WTC11 (cell line): ENCODE results near the gene COG5. TPM values are rescaled to one million over a fixed set of nuclear protein-coding genes. Genes with fewer than 3 reads are reported as not detected.

ENCODE experiments used
- ATAC-seq: fragments of 200-7000 bp; cut with Tn5 transposase; 2 replicates; pipeline ENCODE4 v1.10.0; 2021; ENCODE audit warnings: mild to moderate bottlenecking, moderate library complexity
- CTCF ChIA-PET: fragments of 300-600 bp; sonication (Branson Sonifier 250); formaldehyde crosslinking; loops from one replicate; lab custom pipeline; 2021; ENCODE audit warnings: antibody characterized with exemption; lab: Charles Lee
- POLR2A ChIA-PET: fragments of 350-600 bp; sonication (Branson Sonifier 250); formaldehyde crosslinking; loops from one replicate; lab custom pipeline; 2021; ENCODE audit warnings: antibody characterized with exemption; lab: Charles Lee
- DNase-seq: peaks from one replicate; pipeline ENCODE4 v3.0.0; 2021; ENCODE audit warnings: low spot score
- H3K27ac Mint-ChIP-seq: 2 replicates; pipeline ENCODE4 v1.8.0; 2021; ENCODE audit warnings: mixed read lengths
- H3K27me3 Mint-ChIP-seq: 2 replicates; pipeline ENCODE4 v1.8.0; 2021; ENCODE audit warnings: low read depth, mild to moderate bottlenecking, moderate library complexity, mixed read lengths
- H3K36me3 Mint-ChIP-seq: 2 replicates; pipeline ENCODE4 v1.8.0; 2021; ENCODE audit warnings: mixed read lengths
- H3K4me1 Mint-ChIP-seq: 2 replicates; pipeline ENCODE4 v1.8.0; 2022; ENCODE audit warnings: mixed read lengths
- H3K4me3 Mint-ChIP-seq: 2 replicates; pipeline ENCODE4 v1.8.0; 2021; ENCODE audit warnings: mild to moderate bottlenecking, moderate library complexity, mixed read lengths
- H3K9me3 Mint-ChIP-seq: 2 replicates; pipeline ENCODE4 v1.8.0; 2021; ENCODE audit warnings: mixed read lengths
- AFF4 ChIP-seq: sonication (generic); formaldehyde crosslinking; IDR thresholded peaks from 2 replicates; pipeline ENCODE4 v1.8.1; 2023; ENCODE audit warnings: mild to moderate bottlenecking, missing genetic modification reagents, borderline replicate concordance
- AR ChIP-seq: fragments of 250-450 bp; sonication (Bioruptor Pico); IDR thresholded peaks from 2 replicates; pipeline ENCODE4 v1.9.0; 2021; ENCODE audit warnings: mild to moderate bottlenecking
- CBFB ChIP-seq: sonication (generic); formaldehyde crosslinking; IDR thresholded peaks from 2 replicates; pipeline ENCODE4 v1.8.1; 2022; ENCODE audit warnings: mild to moderate bottlenecking, low read depth, missing genetic modification reagents
- E2F1 ChIP-seq: sonication (generic); formaldehyde crosslinking; IDR thresholded peaks from 2 replicates; pipeline ENCODE4 v1.8.0; 2022; ENCODE audit warnings: mild to moderate bottlenecking, missing genetic modification reagents
- EMX1 ChIP-seq: fragments of 250-450 bp; sonication (Bioruptor Pico); IDR thresholded peaks from 2 replicates; pipeline ENCODE4 v1.8.0; 2021; ENCODE audit warnings: mild to moderate bottlenecking
- FOXJ3 ChIP-seq: sonication (generic); formaldehyde crosslinking; IDR thresholded peaks from 2 replicates; pipeline ENCODE4 v1.9.0; 2021; ENCODE audit warnings: missing genetic modification reagents, mild to moderate bottlenecking, borderline replicate concordance
- FOXP4 ChIP-seq: sonication (generic); formaldehyde crosslinking; IDR thresholded peaks from 2 replicates; pipeline ENCODE4 v1.8.0; 2022; ENCODE audit warnings: mild to moderate bottlenecking, missing genetic modification reagents
- GTF2I ChIP-seq: fragments of 250-450 bp; sonication (Bioruptor Pico); conservative IDR thresholded peaks from 2 replicates; pipeline ENCODE4 v1.4.0; 2021; ENCODE audit warnings: mild to moderate bottlenecking
- IRF1 ChIP-seq: sonication (generic); formaldehyde crosslinking; IDR thresholded peaks from 2 replicates; pipeline ENCODE4 v1.8.0; 2023; ENCODE audit warnings: missing genetic modification reagents
- IRF2 ChIP-seq: sonication (generic); formaldehyde crosslinking; IDR thresholded peaks from 2 replicates; pipeline ENCODE4 v1.8.0; 2022; ENCODE audit warnings: low read depth, missing genetic modification reagents, borderline replicate concordance
- MXD4 ChIP-seq: fragments of 250-450 bp; sonication (Bioruptor Pico); IDR thresholded peaks from 2 replicates; pipeline ENCODE4 v1.8.0; 2021; ENCODE audit warnings: mild to moderate bottlenecking, moderate library complexity, borderline replicate concordance
- PREB ChIP-seq: sonication (generic); formaldehyde crosslinking; IDR thresholded peaks from 2 replicates; pipeline ENCODE4 v1.8.1; 2022; ENCODE audit warnings: mild to moderate bottlenecking, missing genetic modification reagents, moderate library complexity, borderline replicate concordance
- ZNF138 ChIP-seq: sonication (generic); formaldehyde crosslinking; conservative IDR thresholded peaks from 2 replicates; pipeline ENCODE4 v1.8.1; 2022; ENCODE audit warnings: mild to moderate bottlenecking, moderate library complexity, missing genetic modification reagents
- ZNF317 ChIP-seq: sonication (generic); formaldehyde crosslinking; IDR thresholded peaks from 2 replicates; pipeline ENCODE4 v1.8.1; 2023; ENCODE audit warnings: low read depth, mild to moderate bottlenecking, moderate library complexity, missing genetic modification reagents, borderline replicate concordance
- total RNA-seq: library from RNA; stranded (reverse); gene quantifications from 3 replicates; pipeline ENCODE4 v1.2.3, GENCODE V29; 2021
- TF ChIP-seq, protein P1 (sequence below): fragments of 250-450 bp; sonication (Bioruptor Pico); IDR thresholded peaks from 2 replicates; pipeline ENCODE4 v1.9.0; 2021; ENCODE audit warnings: mild to moderate bottlenecking

The COG5 gene
- total RNA-seq, 1 experiment from 2014 or later = 23.8 TPM

- TF ChIP-seq CBFB (CRISPR knock-in tag) (no peak), AR (CRISPR knock-in tag) (no peak), IRF1 (CRISPR knock-in tag) (no peak), ZNF317 (CRISPR knock-in tag) (no peak), FOXP4 (CRISPR knock-in tag) (no peak), ZNF138 (CRISPR knock-in tag) (no peak)
- POLR2A ChIA-PET = no interaction called here
- DNase-seq (no peak), ATAC-seq (no peak)
- H3K9me3 Mint-ChIP-seq = peaks cover 3% of the 10 kb centered on the region; the same call in 1 of the 2 replicates
- no peaks in the 10 kb centered on the region for H3K27me3 Mint-ChIP-seq
- no peak overlapping the region for H3K27ac Mint-ChIP-seq
- H3K4me3 Mint-ChIP-seq = no peak overlapping the region
- peaks cover 3% of the 10 kb centered on the region; the same call in 1 of the 2 replicates for H3K36me3 Mint-ChIP-seq
- CTCF ChIA-PET = no interaction called here
- H3K4me1 Mint-ChIP-seq = no peaks in the 10 kb centered on the region
Measured at GRCh38 chr7:107354640-107355039, 209.1 kb downstream of the COG5 start.

GRCh38 chr7:107353701-107354100, 210.0 kb downstream of the COG5 start:
- no peak overlapping the region for H3K27ac Mint-ChIP-seq
- no peaks in the 10 kb centered on the region for H3K36me3 Mint-ChIP-seq
- H3K4me3 Mint-ChIP-seq = no peak overlapping the region
- no peak for DNase-seq
- no peak for ATAC-seq
- H3K9me3 Mint-ChIP-seq = 0 out of 2 replicates have a peak, but pooled peaks cover 3% of the 10 kb centered on the region
- CTCF ChIA-PET = no interaction called here
- TF ChIP-seq E2F1 (CRISPR knock-in tag) = no peak
- no peak for TF ChIP-seq PREB
- no peak for TF ChIP-seq FOXJ3 (CRISPR knock-in tag)
- no peak for TF ChIP-seq GTF2I
- no peak for TF ChIP-seq MXD4 (CRISPR knock-in tag)
- TF ChIP-seq IRF2 = no peak
- TF ChIP-seq, protein P1, sequence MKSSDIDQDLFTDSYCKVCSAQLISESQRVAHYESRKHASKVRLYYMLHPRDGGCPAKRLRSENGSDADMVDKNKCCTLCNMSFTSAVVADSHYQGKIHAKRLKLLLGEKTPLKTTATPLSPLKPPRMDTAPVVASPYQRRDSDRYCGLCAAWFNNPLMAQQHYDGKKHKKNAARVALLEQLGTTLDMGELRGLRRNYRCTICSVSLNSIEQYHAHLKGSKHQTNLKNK (CRISPR knock-in tag) = no peak
- TF ChIP-seq EMX1 (CRISPR knock-in tag) = no peak
- TF ChIP-seq AR (CRISPR knock-in tag) = no peak
- TF ChIP-seq AFF4 (CRISPR knock-in tag) = no peak
- TF ChIP-seq FOXP4 (CRISPR knock-in tag) = no peak
- H3K4me1 Mint-ChIP-seq = no peaks in the 10 kb centered on the region
- no peaks in the 10 kb centered on the region for H3K27me3 Mint-ChIP-seq
- POLR2A ChIA-PET = no interaction called here
